WTC11 (cell line): ENCODE measurements around the gene CGN. TPM values are rescaled to one million over a fixed set of nuclear protein-coding genes. Genes with fewer than 3 reads are reported as not detected.

Source experiments
- ATAC-seq: fragments of 200-7000 bp; cut with Tn5 transposase; 2 replicates; pipeline ENCODE4 v1.10.0; 2021; ENCODE audit warnings: mild to moderate bottlenecking, moderate library complexity
- CTCF ChIA-PET: fragments of 300-600 bp; sonication (Branson Sonifier 250); formaldehyde crosslinking; loops from one replicate; lab custom pipeline; 2021; ENCODE audit warnings: antibody characterized with exemption; lab: Charles Lee
- POLR2A ChIA-PET: fragments of 350-600 bp; sonication (Branson Sonifier 250); formaldehyde crosslinking; loops from one replicate; lab custom pipeline; 2021; ENCODE audit warnings: antibody characterized with exemption; lab: Charles Lee
- DNase-seq: peaks from one replicate; pipeline ENCODE4 v3.0.0; 2021; ENCODE audit warnings: low spot score
- H3K27ac Mint-ChIP-seq: 2 replicates; pipeline ENCODE4 v1.8.0; 2021; ENCODE audit warnings: mixed read lengths
- H3K27me3 Mint-ChIP-seq: 2 replicates; pipeline ENCODE4 v1.8.0; 2021; ENCODE audit warnings: low read depth, mild to moderate bottlenecking, moderate library complexity, mixed read lengths
- H3K36me3 Mint-ChIP-seq: 2 replicates; pipeline ENCODE4 v1.8.0; 2021; ENCODE audit warnings: mixed read lengths
- H3K4me1 Mint-ChIP-seq: 2 replicates; pipeline ENCODE4 v1.8.0; 2022; ENCODE audit warnings: mixed read lengths
- H3K4me3 Mint-ChIP-seq: 2 replicates; pipeline ENCODE4 v1.8.0; 2021; ENCODE audit warnings: mild to moderate bottlenecking, moderate library complexity, mixed read lengths
- H3K9me3 Mint-ChIP-seq: 2 replicates; pipeline ENCODE4 v1.8.0; 2021; ENCODE audit warnings: mixed read lengths
- ATF3 ChIP-seq: sonication (generic); formaldehyde crosslinking; conservative IDR thresholded peaks from 2 replicates; pipeline ENCODE4 v1.8.1; 2022; ENCODE audit warnings: mild to moderate bottlenecking, missing genetic modification reagents
- CREB1 ChIP-seq: sonication (generic); formaldehyde crosslinking; IDR thresholded peaks from 2 replicates; pipeline ENCODE4 v1.8.0; 2023; ENCODE audit warnings: mild to moderate bottlenecking, missing genetic modification reagents
- CTCF ChIP-seq: fragments of 200-600 bp; IDR thresholded peaks from 2 replicates; pipeline ENCODE4 v1.8.0; 2022; ENCODE audit warnings: antibody characterized with exemption
- E2F4 ChIP-seq: sonication (generic); formaldehyde crosslinking; IDR thresholded peaks from 2 replicates; pipeline ENCODE4 v1.8.1; 2022; ENCODE audit warnings: low read depth, mild to moderate bottlenecking, moderate library complexity, missing genetic modification reagents, borderline replicate concordance
- E2F5 ChIP-seq: sonication (generic); formaldehyde crosslinking; IDR thresholded peaks from 2 replicates; pipeline ENCODE4 v1.8.1; 2022; ENCODE audit warnings: mild to moderate bottlenecking, moderate library complexity, missing genetic modification reagents
- FOXJ3 ChIP-seq: sonication (generic); formaldehyde crosslinking; IDR thresholded peaks from 2 replicates; pipeline ENCODE4 v1.9.0; 2021; ENCODE audit warnings: missing genetic modification reagents, mild to moderate bottlenecking, borderline replicate concordance
- HMGA2 ChIP-seq: fragments of 250-450 bp; sonication (Bioruptor Pico); IDR thresholded peaks from 2 replicates; pipeline ENCODE4 v1.4.0; 2021; ENCODE audit warnings: mild to moderate bottlenecking, moderate library complexity
- IRF1 ChIP-seq: sonication (generic); formaldehyde crosslinking; IDR thresholded peaks from 2 replicates; pipeline ENCODE4 v1.8.0; 2023; ENCODE audit warnings: missing genetic modification reagents
- JUN ChIP-seq: sonication (generic); formaldehyde crosslinking; IDR thresholded peaks from 2 replicates; pipeline ENCODE4 v1.8.0; 2023; ENCODE audit warnings: mild to moderate bottlenecking, missing genetic modification reagents
- MXD4 ChIP-seq: fragments of 250-450 bp; sonication (Bioruptor Pico); IDR thresholded peaks from 2 replicates; pipeline ENCODE4 v1.8.0; 2021; ENCODE audit warnings: mild to moderate bottlenecking, moderate library complexity, borderline replicate concordance
- SMAD3 ChIP-seq: sonication (generic); formaldehyde crosslinking; IDR thresholded peaks from 2 replicates; pipeline ENCODE4 v1.8.0; 2022; ENCODE audit warnings: missing genetic modification reagents, mild to moderate bottlenecking, borderline replicate concordance
- SMAD4 ChIP-seq: sonication (generic); formaldehyde crosslinking; IDR thresholded peaks from 2 replicates; pipeline ENCODE4 v1.8.0; 2022; ENCODE audit warnings: mild to moderate bottlenecking, missing genetic modification reagents
- SP1 ChIP-seq: sonication (generic); formaldehyde crosslinking; conservative IDR thresholded peaks from 2 replicates; pipeline ENCODE4 v1.8.1; 2022; ENCODE audit warnings: missing genetic modification reagents
- TCF7 ChIP-seq: sonication (generic); formaldehyde crosslinking; IDR thresholded peaks from 2 replicates; pipeline ENCODE4 v1.8.0; 2022; ENCODE audit warnings: mild to moderate bottlenecking, low read depth, missing genetic modification reagents, moderate library complexity
- ZMAT4 ChIP-seq: fragments of 250-450 bp; sonication (Bioruptor Pico); IDR thresholded peaks from 2 replicates; pipeline ENCODE4 v1.9.0; 2021; ENCODE audit warnings: mild to moderate bottlenecking
- ZNF317 ChIP-seq: sonication (generic); formaldehyde crosslinking; IDR thresholded peaks from 2 replicates; pipeline ENCODE4 v1.8.1; 2023; ENCODE audit warnings: low read depth, mild to moderate bottlenecking, moderate library complexity, missing genetic modification reagents, borderline replicate concordance
- ZNF671 ChIP-seq: fragments of 250-450 bp; sonication (Bioruptor Pico); IDR thresholded peaks from 2 replicates; pipeline ENCODE4 v1.8.0; 2021; ENCODE audit warnings: mild to moderate bottlenecking
- total RNA-seq: library from RNA; stranded (reverse); gene quantifications from 3 replicates; pipeline ENCODE4 v1.2.3, GENCODE V29; 2021

CGN gene
- total RNA-seq, 1 experiment from 2014 or later: 68.7 TPM

- no peak overlapping the region for H3K4me3 Mint-ChIP-seq
- ATAC-seq: no peak
- no peaks in the 10 kb centered on the region for H3K27me3 Mint-ChIP-seq
- H3K9me3 Mint-ChIP-seq: no peaks in the 10 kb centered on the region
- H3K4me1 Mint-ChIP-seq: peaks cover under 1% of the 10 kb centered on the region; the same call in 1 of the 2 replicates
- DNase-seq: no peak
- TF ChIP-seq E2F4 (CRISPR knock-in tag) (no peak), CTCF (no peak), HMGA2 (CRISPR knock-in tag) (no peak), MXD4 (CRISPR knock-in tag) (no peak), ATF3 (no peak), ZNF671 (CRISPR knock-in tag) (no peak), SMAD3 (CRISPR knock-in tag) (no peak), E2F5 (CRISPR knock-in tag) (no peak), ZNF317 (CRISPR knock-in tag) (no peak), ZMAT4 (no peak)
- CTCF ChIA-PET: interaction anchor here (1.8 kb wide), 1 partner anchor 19 kb away, joined by 7 read pairs; no protein-coding TSS in a partner anchor
- POLR2A ChIA-PET: no interaction called here
- no peaks in the 10 kb centered on the region for H3K36me3 Mint-ChIP-seq
- H3K27ac Mint-ChIP-seq: no peak overlapping the region; the same call in 1 of the 2 replicates
Observed at GRCh38 chr1:151504252-151504651, 6.9 kb upstream of the CGN start.

GRCh38 chr1:151504759-151505158 lies 6.4 kb upstream of the CGN start:
- POLR2A ChIA-PET: no interaction called here
- DNase-seq: no peak
- H3K36me3 Mint-ChIP-seq: no peaks in the 10 kb centered on the region

More at GRCh38 chr1:151504759-151505158, 6.4 kb upstream of the CGN start:
- no peaks in the 10 kb centered on the region for H3K9me3 Mint-ChIP-seq
- CTCF ChIA-PET: interaction anchor here (0.6 to 1.8 kb wide), 2 partner anchors 19 to 160 kb away, joined by 4 to 7 read pairs; no protein-coding TSS in a partner anchor
- ATAC-seq: no peak
- H3K27me3 Mint-ChIP-seq: no peaks in the 10 kb centered on the region
- H3K27ac Mint-ChIP-seq: no peak overlapping the region
- H3K4me3 Mint-ChIP-seq: no peak overlapping the region
- H3K4me1 Mint-ChIP-seq: peaks cover 5% of the 10 kb centered on the region; the same call in 1 of the 2 replicates
- TF ChIP-seq SP1 (CRISPR knock-in tag) (no peak), IRF1 (CRISPR knock-in tag) (no peak), JUN (CRISPR knock-in tag) (no peak), FOXJ3 (CRISPR knock-in tag) (no peak), CTCF (no peak), SMAD4 (CRISPR knock-in tag) (no peak), TCF7 (CRISPR knock-in tag) (no peak), CREB1 (CRISPR knock-in tag) (no peak)
